Measurements from ENCODE around the gene SHROOM2.

GRCh38 chrX:9887659-9888297 lies 101.5 kb downstream of the SHROOM2 start:
- TF ChIP-seq BACH1 (tag; IDR thresholded peaks at IDR 0.05) (no peak), ZNF347 (CRISPR knock-in tag; IDR thresholded peaks at IDR 0.05; ENCODE audit: low read depth) (no peak), RFX5 (IDR thresholded peaks at IDR 0.05; ENCODE audit: low read depth, low read length) (no peak)
